CD4-positive, alpha-beta T cell treated with Interleukin-15 for 4 hours (primary cell): ENCODE data around the gene SPIB.
"Not testable (repeated sequence)": the region's sequence is repeated elsewhere in the genome, so short reads cannot be mapped to it uniquely, and the experiment has no call there.

Experiments
- DNase-seq: peaks from one replicate; pipeline ENCODE4 v3.0.0-alpha.2; 2020; ENCODE audit warnings: low spot score

Gene SPIB

GRCh38 chr19:50439130-50439529 lies 20.4 kb downstream of the SPIB start:
- not testable (repeated sequence) for DNase-seq

DNA sequence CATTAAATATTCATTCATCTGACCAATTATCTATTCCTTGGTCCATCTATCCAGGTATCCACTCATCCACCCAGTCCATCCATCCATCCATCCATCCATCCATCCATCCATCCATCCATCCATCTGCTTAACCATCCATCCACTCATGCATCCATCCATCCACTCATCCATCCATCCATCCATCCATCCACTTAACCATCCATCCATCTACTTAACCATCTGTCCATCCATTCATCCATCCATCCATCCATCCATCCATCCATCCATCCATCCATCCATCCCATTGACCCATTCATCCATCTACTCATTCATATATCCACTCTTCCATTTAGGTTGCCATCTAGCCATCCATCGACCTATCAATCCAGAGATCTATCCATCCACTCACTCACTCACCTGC lies 25.3 kb downstream of the SPIB start:
- no peak for DNase-seq

DNA sequence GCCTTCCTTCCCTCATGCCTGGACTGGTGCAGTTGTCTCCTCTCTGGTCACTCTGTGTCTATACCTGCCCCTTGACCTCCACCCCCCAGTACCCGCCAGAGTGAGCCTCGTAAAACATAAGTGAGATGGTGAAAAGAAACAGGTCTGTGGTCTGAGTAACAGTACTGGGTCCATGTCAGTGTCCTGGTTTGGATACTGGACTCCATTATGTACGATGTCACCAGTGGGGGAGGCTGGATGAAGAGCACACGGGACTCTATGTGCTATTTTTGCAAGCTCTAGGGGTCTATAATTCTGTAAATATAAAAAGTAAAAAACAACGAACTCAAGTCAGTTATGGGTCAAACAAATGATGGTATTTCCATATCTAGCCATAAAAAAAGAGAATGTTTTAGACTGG lies 28.3 kb downstream of the SPIB start:
- DNase-seq, result no peak

DNA sequence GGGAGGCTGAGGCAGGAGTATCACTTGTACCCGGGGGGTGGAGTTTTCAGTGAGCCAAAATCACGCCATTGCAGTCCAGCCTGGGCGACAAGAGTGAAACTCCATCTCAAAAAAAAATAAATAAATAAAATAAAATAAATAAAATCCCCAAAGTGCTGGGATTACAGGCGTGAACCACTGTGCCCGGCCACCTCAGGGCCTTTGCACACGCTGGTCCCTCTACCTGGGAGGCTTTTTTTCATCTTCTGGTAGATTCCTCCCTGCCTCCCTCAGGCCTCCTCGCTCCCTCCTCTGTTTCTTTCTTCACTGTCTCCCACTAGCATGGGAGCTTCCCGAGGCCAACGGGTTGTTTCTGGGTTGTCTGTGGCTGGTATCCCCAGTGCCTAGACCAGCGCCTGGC lies 29.0 kb downstream of the SPIB start:
- DNase-seq, result no peak

GRCh38 chr19:50449236-50449899 lies 30.6 kb downstream of the SPIB start:
- no peak for DNase-seq

GRCh38 chr19:50450369-50451222 lies 31.9 kb downstream of the SPIB start:
- DNase-seq, result no peak

DNA sequence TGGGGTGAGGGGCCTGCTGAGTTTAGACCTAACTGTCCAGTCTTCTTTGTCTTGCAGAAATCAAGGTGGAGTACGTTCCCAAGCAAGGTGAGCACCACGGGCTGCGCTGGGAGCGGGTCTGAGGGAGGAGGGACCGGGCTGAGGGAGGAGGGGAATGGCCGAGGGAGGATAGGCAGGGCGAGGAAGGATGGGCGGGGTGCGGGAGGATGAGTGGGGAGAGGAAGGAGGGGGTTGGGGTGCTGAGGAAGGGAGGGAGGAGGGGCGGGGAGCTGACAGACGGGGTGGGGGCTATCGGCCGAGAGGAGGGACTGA lies 32.4 kb downstream of the SPIB start:
- DNase-seq, result no peak

GRCh38 chr19:50453243-50453642 lies 34.5 kb downstream of the SPIB start:
- no peak for DNase-seq

DNA sequence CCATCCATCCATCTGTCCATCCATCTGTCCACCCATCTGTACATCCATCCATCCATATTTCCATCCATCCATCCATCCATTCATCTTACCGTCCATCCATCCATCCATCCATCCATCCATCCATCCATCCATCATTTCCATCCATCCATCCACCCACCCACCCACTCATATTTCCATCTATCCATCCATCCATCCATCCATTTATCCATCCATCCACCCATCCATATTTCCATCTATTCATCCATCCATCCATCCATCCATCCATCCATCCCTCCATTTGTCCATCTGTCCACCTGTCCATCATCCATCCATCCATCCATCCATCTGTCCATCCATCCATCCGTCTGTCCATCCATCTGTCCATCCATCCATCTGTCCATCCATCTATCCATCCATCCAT lies 37.3 kb downstream of the SPIB start:
- DNase-seq, result no peak

- no peak for DNase-seq
Measured at GRCh38 chr19:50457300-50457699, 38.6 kb downstream of the SPIB start.

GRCh38 chr19:50458396-50459066 lies 39.8 kb downstream of the SPIB start:
- no peak for DNase-seq

DNA sequence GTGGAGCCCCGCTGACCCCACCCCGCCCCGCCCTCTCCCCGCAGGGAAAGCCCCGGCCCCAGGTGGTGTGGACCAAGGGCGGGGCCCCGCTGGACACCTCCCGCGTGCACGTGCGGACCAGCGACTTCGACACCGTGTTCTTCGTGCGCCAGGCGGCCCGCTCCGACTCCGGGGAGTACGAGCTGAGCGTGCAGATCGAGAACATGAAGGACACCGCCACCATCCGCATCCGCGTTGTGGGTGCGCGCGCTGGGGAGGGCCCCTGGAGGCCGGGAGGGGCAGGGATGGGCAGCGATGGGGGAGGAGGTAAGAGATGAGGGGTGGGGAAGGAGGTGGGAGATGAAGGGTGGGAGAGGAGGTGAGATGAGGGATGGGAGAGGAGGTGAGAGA lies 40.3 kb downstream of the SPIB start:
- no peak for DNase-seq

GRCh38 chr19:50459638-50460037 lies 40.9 kb downstream of the SPIB start:
- DNase-seq, result no peak

- DNase-seq, result no peak
Measured at GRCh38 chr19:50460161-50460765, 41.5 kb downstream of the SPIB start.

DNA sequence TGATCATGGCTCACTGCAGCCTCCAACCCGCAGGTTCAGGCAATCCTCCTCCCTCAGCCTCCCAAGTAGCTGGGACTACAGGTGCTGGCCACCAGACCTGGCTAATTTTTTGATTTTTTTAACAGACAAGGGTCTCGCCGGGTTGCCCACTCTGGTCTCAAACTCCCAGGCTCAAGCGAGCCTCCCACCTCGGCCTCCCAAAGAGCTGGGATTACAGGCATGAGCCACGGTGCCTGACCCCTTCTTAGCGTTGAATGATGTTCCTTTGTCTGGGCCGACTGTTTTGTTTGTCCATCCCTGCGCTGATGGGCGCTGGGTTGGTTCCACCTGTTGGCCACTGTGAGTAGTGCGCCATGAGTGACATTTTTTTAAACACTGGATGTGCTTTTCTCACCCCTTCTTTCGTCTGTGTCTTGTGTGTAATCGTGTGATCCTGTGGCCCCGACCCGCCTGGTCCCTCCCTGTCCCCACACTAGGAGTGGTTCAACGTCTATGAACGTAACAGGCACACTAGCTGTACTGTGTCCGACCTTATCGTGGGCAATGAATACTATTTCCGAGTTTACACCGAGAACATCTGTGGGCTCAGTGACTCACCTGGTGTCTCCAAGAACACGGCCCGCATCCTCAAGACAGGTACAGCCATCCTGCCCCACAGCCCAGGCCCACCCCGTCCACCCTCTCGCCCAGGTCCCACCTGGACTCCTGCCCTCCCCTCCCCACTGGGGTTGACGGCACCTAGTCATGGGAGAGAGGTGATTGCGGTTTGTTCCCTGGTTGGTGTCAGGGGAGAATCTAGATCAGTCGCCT lies 42.5 kb downstream of the SPIB start:
- peak; percentile 62 for DNase-seq

DNA sequence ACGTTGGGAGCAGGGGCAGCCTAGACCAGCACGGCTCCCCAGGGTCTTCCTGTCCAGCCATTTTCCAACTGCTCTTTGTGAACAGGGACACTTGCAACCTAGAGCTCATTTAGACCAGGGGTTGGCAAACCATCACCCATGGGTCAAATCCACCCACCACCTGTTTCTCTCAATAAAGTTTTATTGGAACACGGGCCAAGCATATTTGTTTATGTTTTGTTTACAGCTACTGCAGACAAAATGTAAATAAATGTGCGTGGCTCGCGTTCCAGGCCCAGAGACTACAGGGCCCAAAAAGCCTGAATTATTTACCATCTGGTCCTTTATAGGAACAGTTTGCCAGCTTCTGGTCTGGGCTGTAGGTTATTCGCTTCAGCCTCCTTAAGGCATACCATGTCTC lies 44.2 kb downstream of the SPIB start:
- no peak for DNase-seq

- no peak for DNase-seq
Measured at GRCh38 chr19:50464348-50464747, 45.6 kb downstream of the SPIB start.

GRCh38 chr19:50465000-50465399 lies 46.3 kb downstream of the SPIB start:
- no peak for DNase-seq

DNA sequence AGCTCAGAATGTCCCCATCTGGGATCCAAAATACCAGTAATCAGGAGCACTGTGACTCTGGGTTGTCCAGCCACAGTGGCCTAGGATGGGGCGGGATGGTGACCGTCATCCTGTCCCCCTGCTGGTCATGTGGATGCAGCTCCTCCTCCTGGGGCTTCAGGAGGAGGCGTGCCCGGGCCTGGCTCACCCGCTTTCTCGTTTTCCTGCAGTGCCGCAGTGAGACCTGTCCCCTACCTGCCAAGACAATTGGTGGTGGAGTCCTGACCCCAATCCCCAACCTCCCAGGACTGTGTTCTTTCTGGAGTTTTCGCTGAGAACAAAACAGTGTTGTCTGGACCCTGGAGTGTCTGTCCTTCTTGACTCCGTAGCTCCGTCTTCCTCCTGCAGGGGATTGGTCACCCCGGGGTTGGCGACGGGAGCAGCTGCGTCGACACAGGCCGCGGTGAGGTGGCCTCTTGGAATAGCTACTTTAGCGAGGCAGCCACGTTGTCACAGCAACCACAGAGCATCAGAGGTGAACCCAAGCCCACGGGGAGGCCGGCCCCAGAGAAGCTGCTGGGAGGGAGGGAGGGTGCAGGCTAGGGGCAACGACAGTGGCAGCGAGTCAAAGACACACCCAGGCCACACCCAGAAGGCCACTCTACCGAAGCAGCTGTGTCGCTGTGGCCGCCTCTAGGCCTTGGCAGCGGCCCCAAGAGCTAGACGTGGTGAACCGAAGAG lies 47.4 kb downstream of the SPIB start:
- no peak for DNase-seq

DNA sequence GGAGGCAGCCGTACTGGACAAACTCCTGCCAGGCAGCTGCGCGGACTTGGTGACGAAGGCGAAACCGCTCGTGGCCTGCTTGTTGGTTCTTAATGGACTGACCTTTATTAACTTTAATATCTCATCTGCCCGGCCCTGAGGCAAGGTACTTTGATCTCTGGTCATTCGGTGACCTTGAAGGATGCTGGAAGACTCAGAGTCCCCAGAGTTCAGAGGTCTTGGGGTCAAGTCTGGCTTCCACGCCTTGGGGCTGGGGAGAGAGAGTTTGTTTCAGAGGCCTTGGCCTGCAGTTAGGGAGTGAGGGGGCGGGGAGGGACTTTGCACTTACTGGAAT lies 47.9 kb downstream of the SPIB start:
- no peak for DNase-seq

GRCh38 chr19:50467566-50467965 lies 48.8 kb downstream of the SPIB start:
- no peak for DNase-seq

DNA sequence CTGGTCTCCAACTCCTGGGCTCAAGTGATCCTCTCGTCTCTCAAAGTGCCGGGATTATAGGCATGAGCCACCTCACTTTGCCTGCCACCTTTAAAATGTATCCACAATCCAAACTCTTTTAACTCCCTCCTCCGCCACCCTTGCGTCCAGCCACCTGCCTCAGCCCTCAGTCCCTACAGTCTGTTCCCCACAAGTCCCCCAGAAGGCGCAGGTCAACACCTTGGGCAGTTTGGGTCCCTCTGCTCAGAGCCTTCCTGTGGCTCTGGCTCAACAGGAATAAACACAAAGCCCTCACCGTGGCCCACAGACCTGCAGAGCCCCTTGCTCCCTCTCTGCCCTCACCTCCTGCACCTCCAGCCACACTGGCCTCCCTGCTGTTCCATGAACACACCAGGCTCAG lies 50.1 kb downstream of the SPIB start:
- no peak for DNase-seq
